ENCODE results near the gene ZFP3.

DNA sequence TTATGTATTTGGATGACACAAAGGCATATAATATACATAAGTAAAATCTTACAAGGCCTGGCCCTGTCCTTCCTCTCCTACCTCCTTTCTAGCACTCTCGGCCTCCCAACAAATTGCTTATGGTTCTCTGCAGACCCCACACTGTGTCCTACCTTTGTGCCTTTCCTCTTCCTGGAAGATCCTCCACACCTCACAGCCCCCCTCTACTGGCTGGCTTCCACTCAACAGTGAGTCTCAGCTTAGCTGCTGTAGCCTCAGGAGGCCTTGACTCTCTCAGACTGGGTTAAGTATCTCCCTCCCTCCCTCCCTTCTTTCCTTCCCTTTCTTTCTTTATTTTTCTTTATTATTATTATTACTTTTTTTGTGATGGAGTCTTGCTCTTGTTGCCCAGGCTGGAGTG, 34.7 kb upstream of the ZFP3 start:
- TF ChIP-seq, protein P1, sequence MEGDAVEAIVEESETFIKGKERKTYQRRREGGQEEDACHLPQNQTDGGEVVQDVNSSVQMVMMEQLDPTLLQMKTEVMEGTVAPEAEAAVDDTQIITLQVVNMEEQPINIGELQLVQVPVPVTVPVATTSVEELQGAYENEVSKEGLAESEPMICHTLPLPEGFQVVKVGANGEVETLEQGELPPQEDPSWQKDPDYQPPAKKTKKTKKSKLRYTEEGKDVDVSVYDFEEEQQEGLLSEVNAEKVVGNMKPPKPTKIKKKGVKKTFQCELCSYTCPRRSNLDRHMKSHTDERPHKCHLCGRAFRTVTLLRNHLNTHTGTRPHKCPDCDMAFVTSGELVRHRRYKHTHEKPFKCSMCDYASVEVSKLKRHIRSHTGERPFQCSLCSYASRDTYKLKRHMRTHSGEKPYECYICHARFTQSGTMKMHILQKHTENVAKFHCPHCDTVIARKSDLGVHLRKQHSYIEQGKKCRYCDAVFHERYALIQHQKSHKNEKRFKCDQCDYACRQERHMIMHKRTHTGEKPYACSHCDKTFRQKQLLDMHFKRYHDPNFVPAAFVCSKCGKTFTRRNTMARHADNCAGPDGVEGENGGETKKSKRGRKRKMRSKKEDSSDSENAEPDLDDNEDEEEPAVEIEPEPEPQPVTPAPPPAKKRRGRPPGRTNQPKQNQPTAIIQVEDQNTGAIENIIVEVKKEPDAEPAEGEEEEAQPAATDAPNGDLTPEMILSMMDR (IDR thresholded peaks at IDR 0.05) = no peak
- TF ChIP-seq POLR2A (IDR thresholded peaks at IDR 0.05) = no peak

All from heart left ventricle (tissue), 13 donors.